MCF 10A (cell line): ENCODE measurements around the gene ZIK1. TPM values are rescaled to one million over a fixed set of nuclear protein-coding genes. Genes with fewer than 3 reads are reported as not detected.
A peak's percentile ranks its signal among the peaks of the same experiment; 100 is the strongest.

Source experiments
- BruUV-seq: library from RNA; stranded (reverse); fragments of 400-500 nt; replicated peaks from 2 replicates; lab custom pipeline; 2021; lab: Mats Ljungman, UMichigan
- CTCF ChIA-PET: fragments of 300-600 bp; sonication (Branson Sonifier 250); formaldehyde crosslinking; extraction: SDS; loops from one replicate; lab custom pipeline; 2021; ENCODE audit warnings: antibody characterized with exemption, inconsistent platforms; lab: Yijun Ruan, JAX
- POLR2A ChIA-PET: fragments of 300-600, 350-650 bp; sonication (Branson Sonifier 250); formaldehyde crosslinking; extraction: SDS; loops from one replicate; lab custom pipeline; 2020; ENCODE audit warnings: antibody characterized with exemption, inconsistent platforms; lab: Yijun Ruan, JAX
- DNase-seq: peaks from one replicate; pipeline ENCODE4 v3.0.0-alpha.2; 2018; ENCODE audit not compliant: unreplicated experiment
- H3K27ac Mint-ChIP-seq: one replicate; pipeline ENCODE4 v1.8.0; 2022; ENCODE audit warnings: mild to moderate bottlenecking, low read depth, mixed read lengths; ENCODE audit not compliant: unreplicated experiment
- H3K27me3 Mint-ChIP-seq: one replicate; pipeline ENCODE4 v1.8.0; 2022; ENCODE audit warnings: mixed read lengths; ENCODE audit not compliant: insufficient read depth, unreplicated experiment
- H3K36me3 Mint-ChIP-seq: one replicate; pipeline ENCODE4 v1.8.0; 2022; ENCODE audit warnings: mild to moderate bottlenecking, moderate library complexity, mixed read lengths; ENCODE audit not compliant: insufficient read depth, unreplicated experiment
- H3K4me1 Mint-ChIP-seq: one replicate; pipeline ENCODE4 v1.8.0; 2022; ENCODE audit warnings: mixed read lengths; ENCODE audit not compliant: insufficient read depth, unreplicated experiment
- H3K4me3 Mint-ChIP-seq: one replicate; pipeline ENCODE4 v1.8.0; 2022; ENCODE audit warnings: mild to moderate bottlenecking, moderate library complexity, mixed read lengths; ENCODE audit not compliant: unreplicated experiment
- H3K9me3 Mint-ChIP-seq: one replicate; pipeline ENCODE4 v1.8.0; 2022; ENCODE audit warnings: mixed read lengths; ENCODE audit not compliant: unreplicated experiment
- CTCF ChIP-seq: fragments of 200-600 bp; IDR thresholded peaks from one replicate; pipeline ENCODE4 v1.8.0; 2022; ENCODE audit warnings: antibody characterized with exemption, mild to moderate bottlenecking; ENCODE audit not compliant: unreplicated experiment
- intact Hi-C: fragments of 100-400 bp; cut with micrococcal nuclease; formaldehyde crosslinking; loops from 2 replicates; pipeline ENCODE4 v1.14.1; 2022
- total RNA-seq: library from RNA; stranded (reverse); gene quantifications from 2 replicates; pipeline ENCODE4 v1.2.3, GENCODE V29; 2022

The ZIK1 gene
- total RNA-seq, 1 experiment from 2014 or later: not detected

- TF ChIP-seq CTCF: no peak
- BruUV-seq: no TSS peak
- CTCF ChIA-PET: no interaction called here
- Mint-ChIP-seq H3K36me3 (peaks cover 30% of the 10 kb centered on the region), H3K27ac (no peak overlapping the region), H3K4me3 (no peak overlapping the region), H3K27me3 (no peaks in the 10 kb centered on the region), H3K9me3 (peaks cover 28% of the 10 kb centered on the region), H3K4me1 (peaks cover 16% of the 10 kb centered on the region)
- POLR2A ChIA-PET: no interaction called here
- no peak for DNase-seq
- intact Hi-C loops: no loop called here
Measured at GRCh38 chr19:57611113-57611512, 27.2 kb downstream of the ZIK1 start.

GRCh38 chr19:57613941-57614743, 30.2 kb downstream of the ZIK1 start, which contains the start of gene ZNF134:
ZNF134 (plus strand) TSS chr19:57614242; CDS start chr19:57619469, 5,227 bp downstream.
- Mint-ChIP-seq H3K27me3 (no peaks in the 10 kb centered on the region), H3K9me3 (peaks cover 52% of the 10 kb centered on the region), H3K27ac (peak within 1 kb of the TSS; percentile 86), H3K4me1 (peaks cover 16% of the 10 kb centered on the region), H3K4me3 (peak within 1 kb of the TSS; percentile 83), H3K36me3 (peaks cover 42% of the 10 kb centered on the region)
- CTCF ChIA-PET: interaction anchor here (0.7 kb wide), 1 partner anchor 25 kb away, joined by 3 read pairs; no protein-coding TSS in a partner anchor
- peak; percentile 27 for TF ChIP-seq CTCF
- peak; percentile 89 for DNase-seq
- POLR2A ChIA-PET: interaction anchor here (0.9 to 2.3 kb wide), 9 partner anchors 13 to 205 kb away, joined by 3 to 16 read pairs (median 4); partner anchors contain the start of genes ZNF211, ZNF416, ZNF551 and ZNF776
- intact Hi-C loops: no loop called here
- TSS peak; percentile 61 for BruUV-seq

GRCh38 chr19:57615346-57615745, 31.4 kb downstream of the ZIK1 start:
- H3K4me1 Mint-ChIP-seq: peaks cover 16% of the 10 kb centered on the region
- H3K9me3 Mint-ChIP-seq: peaks cover 64% of the 10 kb centered on the region
- no peak for DNase-seq
- peak overlapping the region; percentile 86 for H3K27ac Mint-ChIP-seq
- H3K36me3 Mint-ChIP-seq: peaks cover 54% of the 10 kb centered on the region
- BruUV-seq: no TSS peak
- peak overlapping the region; percentile 83 for H3K4me3 Mint-ChIP-seq
- no peaks in the 10 kb centered on the region for H3K27me3 Mint-ChIP-seq
- intact Hi-C loops: no loop called here
- no peak for TF ChIP-seq CTCF
- ChIA-PET POLR2A (interaction anchor here (2.3 kb wide), 1 partner anchor 18 kb away, joined by 16 read pairs; the partner anchor contains the start of gene ZNF211), CTCF (interaction anchor here (0.6 kb wide), 1 partner anchor 178 kb away, joined by 3 read pairs; no protein-coding TSS in a partner anchor)

GRCh38 chr19:57620673-57621348, 36.9 kb downstream of the ZIK1 start:
- H3K9me3 Mint-ChIP-seq: peaks cover 37% of the 10 kb centered on the region

More at GRCh38 chr19:57620673-57621348, 36.9 kb downstream of the ZIK1 start:
- TSS peak; percentile 8 for BruUV-seq
- no peak overlapping the region for H3K4me3 Mint-ChIP-seq
- intact Hi-C loops: no loop called here
- H3K27me3 Mint-ChIP-seq: no peaks in the 10 kb centered on the region
- peaks cover under 1% of the 10 kb centered on the region for H3K4me1 Mint-ChIP-seq
- no peak overlapping the region for H3K27ac Mint-ChIP-seq
- peaks cover 76% of the 10 kb centered on the region for H3K36me3 Mint-ChIP-seq
- DNase-seq: no peak
- CTCF ChIA-PET: no interaction called here
- POLR2A ChIA-PET: no interaction called here
- TF ChIP-seq CTCF: no peak
